Lower leg skin (tissue), 3 donors: ENCODE measurements around the gene NOA1.

Experiments used
- POLR2A ChIP-seq, 2 donors: fragments of 450-650 bp; IDR thresholded peaks; one replicate each; pipeline ENCODE4 v1.6.1; 2016 to 2017; ENCODE audit warnings: antibody characterized with exemption in 2 of 2, mild to moderate bottlenecking in 1 of 2, moderate library complexity in 1 of 2
- TF ChIP-seq, protein P1 (sequence below), 3 donors: fragments of 450-650 bp; IDR thresholded peaks; one replicate each; pipeline ENCODE4 v1.5.1; 2016; ENCODE audit warnings: antibody characterized with exemption in 3 of 3, mild to moderate bottlenecking in 3 of 3, moderate library complexity in 2 of 3

DNA sequence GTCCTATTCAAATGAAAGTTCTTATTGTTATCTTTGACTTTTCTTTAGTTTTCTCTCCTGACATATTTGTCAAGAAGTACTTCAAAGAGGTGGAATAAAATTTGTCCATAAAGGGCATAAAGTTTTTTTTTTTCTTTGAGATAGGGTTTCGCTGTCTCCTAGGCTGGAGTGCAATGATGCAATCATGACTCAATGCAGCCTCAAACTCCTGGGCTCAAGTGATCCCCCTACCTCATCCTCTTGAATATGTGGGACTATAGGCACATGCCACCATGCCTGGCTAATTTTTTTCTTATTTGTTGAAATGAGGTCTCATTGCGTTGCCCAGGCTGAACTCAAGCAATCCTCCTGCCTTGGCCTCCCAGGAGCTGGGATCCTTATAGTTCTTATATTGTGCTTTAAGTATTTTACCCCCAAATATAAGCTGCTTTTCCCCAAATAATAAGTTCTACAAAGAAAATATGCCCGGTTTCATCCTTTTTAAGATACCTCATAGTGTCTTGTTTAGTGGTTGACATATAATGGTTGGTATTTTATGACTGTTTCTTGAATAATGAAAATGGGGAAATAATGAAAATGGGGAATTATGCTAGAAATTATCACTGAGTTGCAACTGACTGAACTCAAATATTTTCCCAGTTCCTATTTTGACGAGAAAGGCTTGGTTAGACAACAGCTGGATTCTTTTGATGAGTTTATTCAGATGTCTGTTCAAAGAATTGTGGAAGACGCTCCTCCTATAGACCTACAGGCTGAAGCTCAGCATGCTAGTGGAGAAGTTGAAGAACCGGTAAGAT, 12.9 kb upstream of the NOA1 start:
- TF ChIP-seq, protein P1, sequence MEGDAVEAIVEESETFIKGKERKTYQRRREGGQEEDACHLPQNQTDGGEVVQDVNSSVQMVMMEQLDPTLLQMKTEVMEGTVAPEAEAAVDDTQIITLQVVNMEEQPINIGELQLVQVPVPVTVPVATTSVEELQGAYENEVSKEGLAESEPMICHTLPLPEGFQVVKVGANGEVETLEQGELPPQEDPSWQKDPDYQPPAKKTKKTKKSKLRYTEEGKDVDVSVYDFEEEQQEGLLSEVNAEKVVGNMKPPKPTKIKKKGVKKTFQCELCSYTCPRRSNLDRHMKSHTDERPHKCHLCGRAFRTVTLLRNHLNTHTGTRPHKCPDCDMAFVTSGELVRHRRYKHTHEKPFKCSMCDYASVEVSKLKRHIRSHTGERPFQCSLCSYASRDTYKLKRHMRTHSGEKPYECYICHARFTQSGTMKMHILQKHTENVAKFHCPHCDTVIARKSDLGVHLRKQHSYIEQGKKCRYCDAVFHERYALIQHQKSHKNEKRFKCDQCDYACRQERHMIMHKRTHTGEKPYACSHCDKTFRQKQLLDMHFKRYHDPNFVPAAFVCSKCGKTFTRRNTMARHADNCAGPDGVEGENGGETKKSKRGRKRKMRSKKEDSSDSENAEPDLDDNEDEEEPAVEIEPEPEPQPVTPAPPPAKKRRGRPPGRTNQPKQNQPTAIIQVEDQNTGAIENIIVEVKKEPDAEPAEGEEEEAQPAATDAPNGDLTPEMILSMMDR (IDR thresholded peaks at IDR 0.05): no peak
- no peak for TF ChIP-seq POLR2A (IDR thresholded peaks at IDR 0.05)
